Measurements from ENCODE around the gene MAD1L1.

DNA sequence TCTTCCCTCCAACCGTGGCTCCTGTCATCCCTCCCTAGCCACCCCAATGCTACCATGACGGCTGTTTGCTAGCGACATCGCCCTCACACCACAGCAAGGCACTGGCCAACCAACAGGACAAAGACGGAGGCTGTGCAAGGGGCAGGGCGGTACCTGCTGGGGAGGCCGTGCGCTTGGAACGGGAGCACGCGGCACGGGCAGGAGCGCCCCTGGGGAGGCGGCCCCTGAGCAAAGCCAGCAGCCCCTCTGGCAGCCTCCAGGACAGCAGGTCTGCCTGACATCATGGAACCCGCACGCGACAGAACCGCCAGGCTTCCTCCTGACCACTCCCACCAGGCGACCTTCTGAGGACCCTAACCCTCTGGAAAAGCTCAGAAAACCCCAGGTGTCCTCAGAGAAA is 12.7 kb downstream of the MAD1L1 start:
- no peak for TF ChIP-seq POLR2AphosphoS5 (IDR thresholded peaks at IDR 0.05; ENCODE audit: low read depth, low read length)
- no peak for TF ChIP-seq POLR2A (IDR thresholded peaks at IDR 0.05; ENCODE audit: low read depth, low read length)
